Fibroblast of the aortic adventitia (primary cell): Measurements from ENCODE around the gene SH3D21. TPM values are rescaled to one million over a fixed set of nuclear protein-coding genes. Genes with fewer than 3 reads are reported as not detected.

ENCODE experiments used
- DNase-seq: peaks from one replicate; pipeline ENCODE4 v3.0.0-alpha.2; 2010; ENCODE audit warnings: low read depth
- H3K4me3 ChIP-seq: 2 replicates; pipeline ENCODE4 v1.5.1; 2011; ENCODE audit warnings: low read depth, mild to moderate bottlenecking, control low read depth, low read length, moderate library complexity
- total RNA-seq: library from RNA; depleted of rRNA; stranded (reverse); fragments of >200 nt; gene quantifications from 2 replicates; pipeline ENCODE4 v1.2.3, GENCODE V29; 2012; ENCODE audit warnings: low replicate concordance
- TF ChIP-seq, protein P1 (sequence below): IDR thresholded peaks from 2 replicates; pipeline ENCODE4 v1.5.1; 2011; ENCODE audit warnings: mild to moderate bottlenecking, low read length, control low read depth, inconsistent platforms; ENCODE audit not compliant: insufficient read depth

The SH3D21 gene
- total RNA-seq = 5.2 and 9.3 TPM in 2 replicates

- H3K4me3 ChIP-seq = peak within 1 kb of the TSS; percentile 72
- TF ChIP-seq, protein P1, sequence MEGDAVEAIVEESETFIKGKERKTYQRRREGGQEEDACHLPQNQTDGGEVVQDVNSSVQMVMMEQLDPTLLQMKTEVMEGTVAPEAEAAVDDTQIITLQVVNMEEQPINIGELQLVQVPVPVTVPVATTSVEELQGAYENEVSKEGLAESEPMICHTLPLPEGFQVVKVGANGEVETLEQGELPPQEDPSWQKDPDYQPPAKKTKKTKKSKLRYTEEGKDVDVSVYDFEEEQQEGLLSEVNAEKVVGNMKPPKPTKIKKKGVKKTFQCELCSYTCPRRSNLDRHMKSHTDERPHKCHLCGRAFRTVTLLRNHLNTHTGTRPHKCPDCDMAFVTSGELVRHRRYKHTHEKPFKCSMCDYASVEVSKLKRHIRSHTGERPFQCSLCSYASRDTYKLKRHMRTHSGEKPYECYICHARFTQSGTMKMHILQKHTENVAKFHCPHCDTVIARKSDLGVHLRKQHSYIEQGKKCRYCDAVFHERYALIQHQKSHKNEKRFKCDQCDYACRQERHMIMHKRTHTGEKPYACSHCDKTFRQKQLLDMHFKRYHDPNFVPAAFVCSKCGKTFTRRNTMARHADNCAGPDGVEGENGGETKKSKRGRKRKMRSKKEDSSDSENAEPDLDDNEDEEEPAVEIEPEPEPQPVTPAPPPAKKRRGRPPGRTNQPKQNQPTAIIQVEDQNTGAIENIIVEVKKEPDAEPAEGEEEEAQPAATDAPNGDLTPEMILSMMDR = no peak
- DNase-seq = no peak
Observed at GRCh38 chr1:36306210-36306901, at the start of gene SH3D21. Gene SH3D21 (plus strand): TSS chr1:36306368. CDS start chr1:36306421, 53 bp downstream.

- H3K4me3 ChIP-seq = no peak overlapping the region
- TF ChIP-seq, protein P1 = no peak
- DNase-seq = no peak
Observed at GRCh38 chr1:36256558-36257374, 49.4 kb upstream of the SH3D21 start.

- no peak for DNase-seq
- TF ChIP-seq, protein P1 = no peak
- no peak overlapping the region for H3K4me3 ChIP-seq
Observed at GRCh38 chr1:36257375-36257767, 48.8 kb upstream of the SH3D21 start.

DNA sequence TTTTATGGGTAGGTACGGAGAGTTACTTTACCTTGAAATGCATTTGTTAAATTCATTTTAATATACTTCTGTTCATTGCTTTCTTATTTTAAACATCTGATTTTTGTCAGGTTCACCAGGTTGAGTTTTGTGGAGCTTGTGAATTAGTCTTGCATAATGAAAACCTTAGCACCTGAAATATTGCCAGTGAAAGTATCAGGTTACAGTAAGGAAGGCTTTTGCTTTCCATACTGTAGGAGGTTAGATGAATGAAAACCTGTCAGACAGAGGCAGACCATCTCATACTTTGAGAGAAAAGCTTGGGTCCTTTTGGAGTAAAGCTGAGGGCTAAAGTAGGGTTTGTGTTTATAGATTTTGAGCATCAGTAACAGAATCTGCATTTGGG is 47.2 kb upstream of the SH3D21 start:
- peak; percentile 38 for DNase-seq
- TF ChIP-seq, protein P1 = no peak

GRCh38 chr1:36268981-36269380 is 37.2 kb upstream of the SH3D21 start:
- DNase-seq = no peak
- H3K4me3 ChIP-seq = no peak overlapping the region
- TF ChIP-seq, protein P1 = no peak

More for the DNA sequence above, 47.2 kb upstream of the SH3D21 start:
- H3K4me3 ChIP-seq = no peak overlapping the region

DNA sequence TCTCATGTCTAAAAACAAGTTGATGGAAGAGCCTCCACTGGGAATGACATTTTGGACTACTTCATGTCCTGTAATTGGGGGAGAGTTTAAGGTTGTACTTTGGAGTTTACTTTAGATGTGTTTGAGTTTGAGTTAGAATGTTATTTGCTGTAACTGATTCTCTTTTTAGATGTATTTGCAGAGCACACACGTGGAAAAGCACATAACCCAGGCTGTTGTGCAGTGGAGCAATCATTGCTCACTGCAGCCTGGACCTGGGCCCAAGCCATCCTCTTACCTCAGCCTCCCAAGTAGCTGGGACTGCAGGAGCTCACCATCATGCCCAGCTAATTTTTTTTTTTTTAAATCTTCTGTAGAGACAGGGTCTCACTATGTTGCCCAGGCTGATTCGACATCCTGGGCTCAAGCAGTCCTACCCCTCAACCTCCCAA is 36.7 kb upstream of the SH3D21 start:
- TF ChIP-seq, protein P1 = no peak
- H3K4me3 ChIP-seq = no peak overlapping the region
- DNase-seq = peak; percentile 33
